NCI-H82 (cell line): ENCODE measurements around the gene HBG1.
"Not testable (repeated sequence)": the region's sequence is repeated elsewhere in the genome, so short reads cannot be mapped to it uniquely, and the experiment has no call there.

ENCODE experiments used
- DNase-seq: peaks from one replicate; lab custom pipeline; 2025; lab: John Stamatoyannopoulos, UW

Gene HBG1

GRCh38 chr11:5277807-5278382 is 28.2 kb upstream of the HBG1 start:
- no peak for DNase-seq

DNA sequence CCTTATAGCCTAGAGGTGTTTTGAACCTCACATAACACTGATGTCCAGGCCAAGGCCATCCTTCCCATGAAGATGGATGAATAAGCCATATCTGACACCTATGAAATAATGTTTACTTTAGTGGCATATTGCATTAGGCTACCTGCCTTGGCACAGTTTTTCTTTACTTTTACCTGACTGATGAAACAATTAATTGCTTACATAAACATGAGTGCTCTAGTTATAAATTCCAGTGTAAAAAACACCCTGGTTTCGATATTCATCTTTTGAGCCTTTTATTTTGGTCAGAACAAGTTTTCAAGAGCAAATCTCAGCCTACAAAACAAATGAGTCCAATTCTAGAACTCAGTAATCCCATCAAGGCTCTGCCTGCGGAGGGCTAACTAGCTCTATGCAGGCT is 27.0 kb upstream of the HBG1 start:
- no peak for DNase-seq

- no peak for DNase-seq
Observed at GRCh38 chr11:5275369-5276110, 25.9 kb upstream of the HBG1 start.

DNA sequence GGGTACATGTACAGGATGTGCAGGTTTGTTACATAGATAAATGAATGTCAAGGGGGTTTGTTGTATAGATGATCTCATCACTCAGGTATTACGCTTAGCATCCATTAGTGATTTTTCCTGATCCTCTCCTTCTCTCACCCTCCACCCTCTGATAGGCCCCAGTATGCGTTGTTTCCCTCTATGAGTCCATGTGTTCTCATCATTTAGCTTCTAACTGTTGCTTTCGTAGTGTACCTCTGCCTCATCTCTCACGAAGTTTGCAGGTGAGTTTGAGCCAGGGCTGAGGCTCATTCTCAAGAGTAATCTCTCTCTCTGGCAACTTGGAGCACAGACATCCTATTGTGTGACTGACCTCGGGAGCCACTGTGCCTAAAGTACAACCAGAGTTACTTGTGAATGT is 24.7 kb upstream of the HBG1 start:
- DNase-seq: no peak

GRCh38 chr11:5272395-5273017 is 22.8 kb upstream of the HBG1 start:
- no peak for DNase-seq

DNA sequence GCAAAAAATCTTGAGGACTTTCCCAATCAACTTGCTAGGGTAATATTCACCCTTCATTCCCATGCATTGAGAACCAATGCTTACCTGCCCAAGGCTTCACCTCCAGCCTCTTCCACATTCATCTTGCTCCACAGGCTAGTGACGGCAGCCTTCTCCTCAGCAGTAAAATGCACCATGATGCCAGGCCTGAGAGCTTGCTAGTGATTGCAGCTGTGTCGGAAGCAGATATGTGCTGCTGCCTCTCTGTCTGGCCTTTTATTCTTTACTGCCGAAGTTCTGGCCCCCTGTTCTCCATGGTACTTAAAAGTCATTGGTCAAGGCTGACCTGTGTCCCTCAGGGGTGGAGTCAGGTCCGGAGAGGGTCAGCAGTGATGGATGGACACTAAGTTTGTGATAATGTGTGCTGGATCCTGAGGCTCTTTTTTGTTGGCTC is 20.1 kb upstream of the HBG1 start, which contains the start of gene HBE1:
Gene HBE1 (minus strand): TSS at position 231 of the 433 bp plus-strand sequence. CDS start 55 bp downstream, at position 176.
- no peak for DNase-seq

- no peak for DNase-seq
Observed at GRCh38 chr11:5267033-5267563, 17.4 kb upstream of the HBG1 start.

GRCh38 chr11:5266609-5267008 is 17.0 kb upstream of the HBG1 start:
- DNase-seq: no peak

DNA sequence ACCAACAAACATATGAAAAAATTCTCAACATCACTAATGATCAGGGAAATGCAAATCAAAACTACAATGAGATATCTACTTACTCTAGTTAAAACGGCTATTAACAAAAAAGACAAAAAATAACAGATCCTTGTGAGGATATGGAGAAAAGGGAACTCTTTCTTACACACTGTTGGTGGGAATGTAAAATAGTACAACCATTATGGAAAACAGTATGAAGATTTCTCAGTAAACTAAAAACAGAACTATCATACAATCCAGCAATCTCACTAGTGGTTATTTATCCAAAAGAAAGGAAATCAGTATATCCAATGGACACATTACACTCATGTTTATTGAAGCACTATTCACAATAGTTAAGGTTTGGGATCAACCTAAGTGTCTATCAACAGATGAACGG is 16.2 kb upstream of the HBG1 start:
- DNase-seq: no peak

GRCh38 chr11:5258543-5259262 is 9.0 kb upstream of the HBG1 start:
- DNase-seq: no peak

GRCh38 chr11:5257296-5257695 is 7.6 kb upstream of the HBG1 start:
- no peak for DNase-seq

DNA sequence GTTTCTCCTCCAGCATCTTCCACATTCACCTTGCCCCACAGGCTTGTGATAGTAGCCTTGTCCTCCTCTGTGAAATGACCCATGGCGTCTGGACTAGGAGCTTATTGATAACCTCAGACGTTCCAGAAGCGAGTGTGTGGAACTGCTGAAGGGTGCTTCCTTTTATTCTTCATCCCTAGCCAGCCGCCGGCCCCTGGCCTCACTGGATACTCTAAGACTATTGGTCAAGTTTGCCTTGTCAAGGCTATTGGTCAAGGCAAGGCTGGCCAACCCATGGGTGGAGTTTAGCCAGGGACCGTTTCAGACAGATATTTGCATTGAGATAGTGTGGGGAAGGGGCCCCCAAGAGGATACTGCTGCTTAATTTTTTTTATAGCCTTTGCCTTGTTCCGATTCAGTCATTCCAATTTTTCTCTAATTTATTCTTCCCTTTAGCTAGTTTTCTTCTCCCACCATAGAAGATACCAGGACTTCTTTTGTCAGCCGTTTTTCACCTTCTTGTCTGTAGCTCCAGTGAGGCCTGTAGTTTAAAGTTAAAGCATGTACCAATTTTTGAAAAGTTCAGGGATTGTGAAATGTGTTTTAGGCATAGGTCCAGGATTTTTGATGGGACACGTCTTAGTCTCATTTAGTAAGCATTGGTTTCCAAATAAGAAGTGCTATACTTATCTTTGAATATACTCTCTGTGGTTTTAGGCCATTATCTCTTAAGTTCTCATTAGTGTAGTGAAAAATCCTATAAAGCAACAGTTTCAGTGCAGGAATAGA is 5.2 kb upstream of the HBG1 start, which contains the start of gene HBG2:
Gene HBG2 (minus strand): TSS at position 136 of the 768 bp plus-strand sequence. CDS start 53 bp downstream, at position 83.
- DNase-seq: not testable (repeated sequence)

GRCh38 chr11:5254023-5254422 is 4.4 kb upstream of the HBG1 start:
- not testable (repeated sequence) for DNase-seq

DNA sequence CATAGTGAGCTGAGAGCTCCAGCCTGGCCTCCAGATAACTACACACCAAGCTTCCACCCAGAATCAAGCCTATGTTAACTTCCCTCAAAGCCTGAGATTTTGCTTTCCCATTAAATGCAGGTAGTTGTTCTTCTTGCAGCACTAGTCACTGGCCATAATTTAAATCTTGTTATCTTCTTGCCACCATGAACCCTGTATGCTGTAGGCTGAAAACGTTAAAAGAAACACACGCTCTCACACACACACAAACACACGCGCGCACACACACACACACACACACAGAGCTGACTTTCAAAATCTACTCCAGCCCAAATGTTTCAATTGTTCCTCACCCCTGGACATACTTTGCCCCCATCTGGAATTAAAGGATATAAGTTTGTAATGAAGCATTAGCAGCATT is 3.8 kb upstream of the HBG1 start:
- DNase-seq: not testable (repeated sequence)

DNA sequence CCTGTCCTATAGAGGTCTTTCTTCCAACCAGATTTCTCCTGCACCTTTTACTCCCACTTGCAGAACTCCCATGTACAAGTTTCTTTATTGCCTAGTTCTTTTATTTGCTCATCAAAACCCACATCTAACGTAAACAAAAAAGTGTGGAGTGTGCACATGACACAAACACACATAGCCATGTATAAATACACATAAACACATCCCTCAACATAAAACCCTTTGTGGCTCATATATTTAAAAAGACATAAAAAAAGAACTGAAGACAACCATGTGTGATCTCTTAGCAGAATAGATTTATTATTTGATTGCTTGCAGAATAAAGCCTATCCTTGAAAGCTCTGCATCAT is 3.2 kb upstream of the HBG1 start:
- no peak for DNase-seq

DNA sequence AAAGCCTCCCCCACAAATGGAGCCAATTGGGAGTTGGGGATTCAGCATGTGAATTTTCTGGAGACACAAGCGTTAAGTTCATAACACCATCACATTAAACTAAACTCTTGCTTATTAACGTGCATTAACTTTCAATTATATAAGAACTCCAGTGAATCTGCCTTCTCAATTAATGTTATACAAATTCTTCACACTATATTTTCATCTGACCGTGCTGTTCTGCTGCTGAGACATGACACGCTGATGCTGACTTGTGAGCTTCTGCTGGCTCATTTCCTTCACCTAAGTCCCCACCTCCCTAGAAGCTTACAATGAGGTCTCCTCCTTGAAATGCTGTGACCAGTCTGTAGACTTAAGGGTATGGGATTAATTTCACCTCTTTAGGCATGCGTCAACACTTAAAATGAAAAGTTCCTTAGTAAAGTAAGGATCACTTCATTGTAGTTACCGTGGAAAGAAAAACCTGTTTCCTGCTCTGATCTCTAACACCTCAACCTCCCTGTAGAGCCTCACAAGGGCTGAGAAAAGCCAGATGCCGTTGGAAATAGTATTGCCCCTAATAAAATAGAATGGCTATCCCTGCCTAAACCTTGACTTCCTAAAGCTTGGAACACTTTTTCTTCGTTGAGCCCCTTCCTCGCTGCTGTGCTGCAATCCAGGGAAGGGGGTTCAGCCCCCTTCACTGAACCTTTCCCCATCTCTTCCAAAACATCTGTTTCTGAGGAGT is 2.7 kb upstream of the HBG1 start:
- no peak for DNase-seq

- DNase-seq: no peak
Observed at GRCh38 chr11:5251746-5252145, 2.1 kb upstream of the HBG1 start.

- DNase-seq: no peak
Observed at GRCh38 chr11:5250543-5251204, 1.0 kb upstream of the HBG1 start.

DNA sequence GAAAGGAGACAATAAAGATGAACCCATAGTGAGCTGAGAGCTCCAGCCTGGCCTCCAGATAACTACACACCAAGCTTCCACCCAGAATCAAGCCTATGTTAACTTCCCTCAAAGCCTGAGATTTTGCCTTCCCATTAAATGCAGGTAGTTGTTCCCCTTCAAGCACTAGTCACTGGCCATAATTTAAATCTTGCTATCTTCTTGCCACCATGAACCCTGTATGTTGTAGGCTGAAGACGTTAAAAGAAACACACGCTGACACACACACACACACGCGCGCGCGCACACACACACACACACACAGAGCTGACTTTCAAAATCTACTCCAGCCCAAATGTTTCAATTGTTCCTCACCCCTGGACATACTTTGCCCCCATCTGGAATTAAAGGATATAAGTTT is 1.2 kb downstream of the HBG1 start:
- not testable (repeated sequence) for DNase-seq

- DNase-seq: no peak
Observed at GRCh38 chr11:5247472-5248192, 2.0 kb downstream of the HBG1 start.
